ENCODE data around the gene HCLS1.

- TF ChIP-seq EZH2 (IDR thresholded peaks at IDR 0.05; ENCODE audit: borderline replicate concordance, low read length) (no peak), CTCF (IDR thresholded peaks at IDR 0.05; ENCODE audit: low read length) (no peak)
These were observed 49.6 kb upstream of the HCLS1 start for GRCh38 chr3:121710347-121710746.

All from OCI-LY1 (cell line).